NCI-H1417 treated with DMSO at 0.1 percent for 48 hours (cell line): ENCODE measurements around the gene CDCP1.

ENCODE experiments used
- DNase-seq: peaks from one replicate; lab custom pipeline; 2025; lab: John Stamatoyannopoulos, UW

Gene CDCP1, protein sequence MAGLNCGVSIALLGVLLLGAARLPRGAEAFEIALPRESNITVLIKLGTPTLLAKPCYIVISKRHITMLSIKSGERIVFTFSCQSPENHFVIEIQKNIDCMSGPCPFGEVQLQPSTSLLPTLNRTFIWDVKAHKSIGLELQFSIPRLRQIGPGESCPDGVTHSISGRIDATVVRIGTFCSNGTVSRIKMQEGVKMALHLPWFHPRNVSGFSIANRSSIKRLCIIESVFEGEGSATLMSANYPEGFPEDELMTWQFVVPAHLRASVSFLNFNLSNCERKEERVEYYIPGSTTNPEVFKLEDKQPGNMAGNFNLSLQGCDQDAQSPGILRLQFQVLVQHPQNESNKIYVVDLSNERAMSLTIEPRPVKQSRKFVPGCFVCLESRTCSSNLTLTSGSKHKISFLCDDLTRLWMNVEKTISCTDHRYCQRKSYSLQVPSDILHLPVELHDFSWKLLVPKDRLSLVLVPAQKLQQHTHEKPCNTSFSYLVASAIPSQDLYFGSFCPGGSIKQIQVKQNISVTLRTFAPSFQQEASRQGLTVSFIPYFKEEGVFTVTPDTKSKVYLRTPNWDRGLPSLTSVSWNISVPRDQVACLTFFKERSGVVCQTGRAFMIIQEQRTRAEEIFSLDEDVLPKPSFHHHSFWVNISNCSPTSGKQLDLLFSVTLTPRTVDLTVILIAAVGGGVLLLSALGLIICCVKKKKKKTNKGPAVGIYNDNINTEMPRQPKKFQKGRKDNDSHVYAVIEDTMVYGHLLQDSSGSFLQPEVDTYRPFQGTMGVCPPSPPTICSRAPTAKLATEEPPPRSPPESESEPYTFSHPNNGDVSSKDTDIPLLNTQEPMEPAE

DNA sequence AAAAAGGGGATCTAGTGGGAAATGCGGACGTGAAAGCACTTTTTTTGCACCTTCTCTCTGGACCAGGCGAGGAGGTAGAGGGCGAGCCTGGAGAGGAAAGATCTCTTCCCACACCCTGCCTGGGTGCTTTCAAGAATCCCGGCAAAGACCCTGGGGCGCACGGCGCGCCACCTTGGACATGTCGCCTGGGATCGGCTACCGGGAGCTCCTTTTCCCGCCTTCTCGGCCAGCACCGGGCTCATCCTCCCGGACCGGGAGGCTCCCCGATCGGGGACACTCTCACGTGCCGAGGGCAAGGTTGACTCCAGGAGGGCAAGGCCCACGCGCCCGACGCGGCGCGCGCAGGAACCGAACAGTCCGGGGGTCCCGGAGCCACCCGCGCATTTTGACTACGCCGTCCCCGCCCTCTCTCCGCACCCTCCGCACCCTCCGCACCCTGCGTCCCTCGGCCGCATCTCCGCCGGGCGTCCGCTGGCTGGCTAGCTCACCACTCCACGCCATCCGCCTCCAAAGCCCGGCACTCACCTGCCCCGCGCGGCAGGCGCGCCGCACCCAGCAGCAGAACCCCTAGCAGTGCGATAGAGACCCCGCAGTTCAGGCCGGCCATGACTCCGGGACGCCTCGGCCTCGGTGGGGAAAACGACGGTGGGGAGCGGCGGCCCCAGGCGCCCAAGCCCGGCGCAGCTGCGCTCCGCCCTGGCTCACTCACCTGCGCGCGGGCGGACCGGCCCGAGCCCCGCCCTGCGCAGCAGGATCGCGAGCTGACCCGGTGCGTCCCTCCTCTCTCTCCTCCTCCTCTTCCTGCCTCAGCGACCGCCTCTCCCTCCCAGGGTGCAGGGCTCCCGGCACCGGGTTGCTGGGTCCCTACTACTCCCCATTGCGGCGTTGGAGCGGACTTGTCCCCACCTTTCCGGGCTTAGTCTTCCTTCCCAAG, at the start of gene CDCP1:
CDCP1 (minus strand) TSS at position 698 of the 934 bp plus-strand sequence; CDS start at position 607, 91 bp downstream.
- no peak for DNase-seq

DNA sequence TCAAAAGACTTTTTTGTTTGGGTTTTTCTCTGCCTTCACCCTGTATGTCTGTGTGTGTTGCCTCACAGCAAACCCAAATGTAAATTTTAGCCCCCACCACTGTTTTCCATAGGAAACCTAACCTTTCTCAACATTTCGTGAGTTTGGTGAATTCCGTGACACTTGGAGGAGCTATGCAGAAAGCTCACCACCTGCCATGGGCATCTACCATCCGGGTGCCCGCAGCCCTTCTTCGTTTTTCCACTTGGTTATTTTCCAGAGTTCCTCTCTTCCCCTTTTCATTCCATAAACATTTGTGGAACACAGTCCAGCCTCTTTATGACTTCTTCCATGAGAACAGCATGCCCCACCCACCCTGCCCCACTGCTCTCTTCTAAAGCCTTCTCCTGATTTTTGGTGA, 48.6 kb upstream of the CDCP1 start:
- DNase-seq = no peak

DNA sequence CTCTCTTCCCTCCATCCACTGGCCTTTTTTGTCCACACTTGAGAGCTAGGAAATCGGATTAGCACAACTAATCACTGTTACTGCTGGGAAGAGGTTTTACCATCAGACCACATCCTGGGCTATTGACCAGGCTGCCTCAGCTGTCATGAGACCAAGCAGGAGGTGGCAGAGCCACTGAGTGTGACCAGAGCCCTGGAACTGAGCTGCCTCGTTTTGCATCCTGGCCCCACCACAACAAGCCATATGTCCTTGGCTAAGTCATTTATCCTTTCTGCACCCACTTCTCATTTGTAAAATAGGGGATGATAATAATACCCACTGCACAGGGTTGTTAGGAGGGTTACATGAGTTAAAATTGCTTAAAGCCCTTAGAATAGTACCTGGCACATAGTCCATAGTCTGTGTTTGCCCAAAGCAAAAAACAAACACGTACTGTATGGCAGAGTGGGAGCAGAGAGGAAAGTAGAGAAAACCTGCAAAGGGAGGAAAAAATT, 45.8 kb upstream of the CDCP1 start:
- DNase-seq = no peak

DNA sequence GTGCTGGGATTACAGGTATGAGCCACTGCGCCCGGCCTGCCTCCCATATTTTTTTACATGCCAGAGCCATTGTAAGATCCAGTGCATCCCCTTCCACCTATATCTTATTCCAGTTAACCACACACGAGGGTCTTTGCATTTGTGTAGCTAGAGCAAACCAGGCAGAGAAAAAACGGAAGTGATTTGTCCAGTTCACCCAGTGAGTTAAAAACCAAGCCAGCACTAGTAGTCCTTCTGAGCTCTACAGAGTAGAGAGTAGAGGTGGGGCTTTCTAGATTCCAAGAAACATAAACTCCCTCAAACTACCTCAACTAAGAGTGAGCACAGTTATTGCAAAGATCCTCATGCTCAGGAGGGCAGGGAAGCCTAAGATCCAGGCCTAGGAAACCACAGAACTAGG, 45.2 kb upstream of the CDCP1 start:
- no peak for DNase-seq

DNA sequence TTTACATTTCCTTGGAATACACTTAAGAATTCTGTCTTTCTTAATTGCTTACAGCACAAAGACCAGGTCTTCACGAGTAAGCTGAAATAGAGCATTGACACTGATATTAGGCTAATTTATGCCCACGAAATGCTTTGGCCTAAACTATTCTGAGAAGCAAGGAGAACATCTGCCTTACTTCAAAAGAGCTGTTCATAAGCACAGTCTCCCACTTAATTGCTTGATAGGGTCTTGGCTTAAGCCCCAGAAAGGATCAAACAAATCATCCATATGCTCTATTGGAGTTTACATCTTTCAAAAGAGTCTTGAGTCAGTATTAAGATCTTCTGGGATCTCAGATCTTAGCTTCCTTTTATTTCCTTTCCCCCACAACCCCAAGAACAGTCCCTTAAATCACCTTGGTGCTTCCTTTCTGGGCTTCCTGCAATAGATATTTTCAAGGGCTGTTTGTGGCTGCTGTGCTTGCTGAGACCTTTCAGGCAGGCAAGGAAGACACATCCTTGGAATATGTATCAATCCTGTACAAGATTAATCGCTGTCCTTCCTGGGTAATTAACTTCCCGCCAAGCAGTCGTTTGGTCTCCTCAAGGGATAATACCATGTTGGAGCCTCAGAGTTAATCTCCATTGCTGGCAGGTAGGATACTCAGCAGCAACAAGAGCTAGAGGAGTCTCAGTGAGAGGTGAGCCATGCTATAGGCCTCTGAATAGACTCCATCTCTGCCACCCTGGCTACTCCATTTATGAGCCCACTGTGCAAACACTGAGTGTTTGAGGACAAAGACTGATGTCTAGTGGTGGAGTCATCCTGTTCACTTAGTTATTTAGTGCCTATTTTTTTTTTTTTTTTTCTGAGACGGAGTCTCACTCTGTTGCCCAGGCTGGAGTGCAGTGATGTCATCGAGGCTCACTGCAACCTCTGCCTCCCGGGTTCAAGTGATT, 42.8 kb upstream of the CDCP1 start:
- no peak for DNase-seq

DNA sequence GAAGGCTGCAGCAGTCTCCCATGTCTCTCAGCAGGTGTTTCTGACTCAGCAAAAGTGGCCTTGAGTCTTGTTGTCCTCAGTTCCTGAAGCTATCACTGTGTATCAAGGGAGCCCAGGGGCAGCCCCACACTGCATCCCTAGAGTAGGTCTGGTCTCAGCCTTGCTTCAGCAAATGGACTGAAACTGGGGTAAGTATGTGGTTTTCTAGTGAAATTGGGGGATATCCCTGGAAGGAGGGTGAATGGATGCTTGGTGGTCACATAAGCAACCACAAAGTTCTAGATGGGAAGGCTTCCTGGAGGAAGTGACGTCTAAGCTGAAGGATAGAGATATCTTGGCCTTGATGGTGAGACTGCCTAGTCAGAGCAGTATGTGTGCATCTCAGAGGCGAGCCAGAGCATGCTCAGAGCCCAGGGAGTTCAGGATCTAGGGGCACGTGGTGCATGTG, 41.5 kb upstream of the CDCP1 start:
- DNase-seq = no peak

DNA sequence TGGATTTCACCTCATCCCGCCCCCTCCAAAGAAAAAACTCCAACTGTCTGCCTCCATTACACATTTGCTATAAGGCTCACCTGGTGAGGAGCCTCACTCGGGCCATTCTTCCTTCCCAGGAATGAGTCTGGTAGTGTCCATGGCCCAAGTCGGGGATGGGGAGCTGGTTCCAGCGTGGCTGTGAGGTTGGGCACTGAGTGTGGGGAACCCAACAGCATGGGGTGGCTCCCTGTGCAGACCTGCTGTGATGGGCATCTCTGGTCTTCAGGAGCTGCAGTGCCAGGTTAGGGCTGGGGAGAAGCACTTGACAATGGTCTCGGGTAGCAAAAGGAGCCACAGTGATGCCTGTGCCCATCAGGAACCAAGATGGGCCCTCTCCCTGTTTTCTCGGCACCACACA, 40.7 kb upstream of the CDCP1 start:
- no peak for DNase-seq

DNA sequence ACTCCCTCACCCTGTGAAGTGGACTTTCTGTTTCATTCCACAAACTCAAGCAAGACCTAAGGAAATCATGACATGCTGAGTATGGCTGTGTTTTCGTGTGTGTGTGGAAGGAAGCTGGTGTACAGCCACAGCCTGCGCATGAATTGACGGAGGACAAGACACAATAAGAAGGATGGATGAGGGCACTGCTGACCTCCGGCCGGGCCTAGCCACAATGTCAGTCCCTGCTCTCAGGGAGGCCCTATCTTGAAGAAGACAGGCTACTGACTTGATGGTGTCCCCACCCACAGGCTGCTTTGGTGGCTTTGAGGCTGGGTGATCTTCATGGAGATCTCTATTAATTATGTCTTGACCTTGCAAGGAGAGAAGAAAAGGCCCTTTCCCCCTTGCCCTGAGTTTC, 39.3 kb upstream of the CDCP1 start:
- DNase-seq = no peak

DNA sequence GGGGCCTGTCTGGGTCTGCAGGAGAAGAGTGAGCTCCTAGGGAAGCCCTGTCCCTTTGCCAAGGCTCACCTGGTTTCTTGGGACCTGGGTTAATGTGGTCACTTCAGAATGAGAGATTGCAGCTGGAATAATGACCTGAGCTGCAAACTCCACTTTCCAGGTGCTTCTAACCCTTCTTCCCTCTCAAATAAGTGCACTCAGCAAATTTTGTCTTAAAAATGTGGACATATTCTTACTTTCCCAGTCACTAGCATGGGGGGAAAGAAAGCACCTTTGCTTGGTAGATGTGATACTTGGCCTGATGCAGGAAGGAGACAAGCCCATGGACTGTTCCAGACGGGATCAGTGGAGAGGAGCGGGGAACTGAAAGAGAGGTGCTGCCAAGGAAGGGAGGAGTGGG, 38.9 kb upstream of the CDCP1 start:
- no peak for DNase-seq

DNA sequence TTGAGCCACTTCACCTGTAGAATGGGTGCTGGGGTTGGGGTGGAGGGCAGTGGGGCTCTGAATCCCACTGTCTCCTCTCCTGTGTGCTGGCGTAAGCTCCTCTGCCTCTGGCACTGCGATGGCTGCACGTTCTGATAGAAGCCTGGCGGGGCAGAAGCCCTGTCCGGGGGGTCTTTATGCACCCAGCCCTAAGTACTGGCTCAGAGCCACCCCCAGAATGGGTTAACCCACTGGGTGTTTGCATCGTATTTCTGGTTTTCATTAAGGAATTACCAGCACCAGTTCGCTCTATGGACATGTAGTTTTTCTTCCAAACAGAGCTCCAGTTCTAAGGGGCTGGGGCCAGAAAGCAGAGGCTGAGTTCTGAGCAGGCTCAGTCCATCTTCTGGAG, 37.7 kb upstream of the CDCP1 start:
- no peak for DNase-seq

DNA sequence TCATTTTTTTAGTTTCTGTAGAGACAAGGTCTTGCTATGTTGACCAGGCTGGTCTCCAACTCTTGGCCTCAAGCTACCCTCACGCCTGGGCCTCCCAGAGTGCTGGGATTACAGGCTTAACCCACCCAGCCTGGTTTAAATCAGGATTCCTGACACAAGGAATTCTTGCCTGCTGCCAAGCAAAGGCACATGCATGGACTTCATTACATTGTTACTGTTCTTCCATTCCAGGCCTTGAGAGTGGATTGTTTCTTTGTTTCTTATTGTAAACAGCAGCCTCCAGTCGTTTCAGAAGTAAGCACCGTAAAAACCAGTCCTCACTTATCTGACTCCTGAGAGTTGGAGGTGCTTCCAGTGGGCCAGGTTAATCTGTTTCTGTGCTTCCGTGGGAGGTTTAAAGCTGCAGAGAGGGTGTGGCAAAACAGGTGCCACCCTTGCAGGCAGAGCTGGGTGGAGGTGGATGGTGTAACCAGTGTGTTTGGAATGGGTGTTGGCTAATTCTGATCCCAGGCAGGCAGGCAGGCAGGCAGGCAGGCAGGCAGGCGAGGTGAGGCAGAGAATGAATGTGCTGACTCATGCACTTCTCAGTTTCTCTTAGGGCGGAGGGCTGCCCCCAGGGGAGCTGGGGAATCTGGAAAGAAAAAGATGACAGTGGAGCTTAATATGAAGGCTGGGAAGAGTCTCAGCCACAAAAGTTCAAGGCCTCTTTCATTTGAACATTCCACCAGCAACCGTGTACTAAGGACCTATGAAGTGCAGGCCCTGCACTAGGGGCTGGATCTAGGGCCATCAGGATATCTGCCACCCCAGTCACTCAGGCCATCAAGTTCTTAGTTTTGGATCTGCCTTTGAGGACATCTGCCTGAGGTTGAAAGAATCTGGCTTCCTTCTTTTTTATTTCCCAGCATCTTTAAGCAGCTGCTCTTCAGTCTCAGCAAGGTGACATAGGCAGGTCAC, 37.0 kb upstream of the CDCP1 start:
- DNase-seq = no peak

DNA sequence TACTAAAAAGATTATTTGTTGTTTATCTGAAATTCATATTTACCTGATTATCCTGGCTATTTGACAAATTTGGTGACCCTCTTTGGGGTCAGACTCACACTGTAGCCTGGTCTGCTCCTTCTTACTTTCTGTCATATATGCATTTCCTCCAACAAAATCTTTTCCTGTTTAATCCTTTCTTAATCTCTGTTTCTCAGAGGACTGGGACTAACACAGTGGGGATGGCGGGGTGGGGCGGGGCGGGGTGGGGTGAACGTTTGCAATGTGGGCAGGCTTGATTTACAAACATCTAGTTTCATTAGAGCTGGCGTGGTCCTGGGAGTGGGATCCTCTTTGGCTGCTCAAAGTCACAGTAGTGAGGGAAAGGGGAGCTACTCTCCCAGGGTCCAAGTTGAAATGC, 35.3 kb upstream of the CDCP1 start:
- DNase-seq = no peak

DNA sequence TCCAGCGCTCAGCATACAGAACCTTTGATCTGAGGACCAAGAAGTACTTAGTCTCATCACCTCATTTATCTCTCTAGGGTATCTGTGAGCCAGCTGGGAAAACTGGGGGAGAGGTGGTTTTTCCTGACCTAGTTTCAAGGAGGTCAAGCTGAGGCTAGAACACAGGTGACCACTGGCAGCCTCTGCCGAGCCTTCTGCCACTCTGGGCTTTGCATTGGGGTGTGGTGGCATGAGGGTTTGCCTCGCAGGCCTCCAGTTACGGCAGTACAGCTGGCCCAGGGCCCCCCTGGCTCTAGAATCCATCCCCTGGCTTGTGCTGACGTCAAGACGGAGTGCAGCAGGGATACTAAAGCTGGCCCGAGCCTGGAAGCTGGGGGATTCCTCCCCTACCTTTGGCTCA, 34.7 kb upstream of the CDCP1 start:
- no peak for DNase-seq

DNA sequence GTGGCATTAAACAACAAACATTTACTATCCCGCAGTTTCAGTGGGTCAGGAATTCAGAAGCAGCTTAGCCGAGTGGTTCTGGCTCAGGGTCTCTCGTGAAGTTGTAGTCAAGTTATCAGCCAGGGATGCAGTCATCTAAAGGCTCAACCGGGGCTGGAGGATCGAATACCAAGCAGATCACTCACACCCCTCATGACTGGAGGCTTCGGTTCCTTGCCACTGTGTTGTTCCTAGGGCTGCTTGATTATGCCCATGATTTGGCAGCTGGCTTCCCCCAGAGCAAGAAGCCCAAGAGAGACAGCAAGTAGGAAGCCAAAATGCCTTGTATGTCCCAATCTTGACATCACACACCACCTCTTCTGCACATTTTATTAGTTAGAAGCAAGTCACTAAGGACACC, 33.9 kb upstream of the CDCP1 start:
- DNase-seq = no peak

DNA sequence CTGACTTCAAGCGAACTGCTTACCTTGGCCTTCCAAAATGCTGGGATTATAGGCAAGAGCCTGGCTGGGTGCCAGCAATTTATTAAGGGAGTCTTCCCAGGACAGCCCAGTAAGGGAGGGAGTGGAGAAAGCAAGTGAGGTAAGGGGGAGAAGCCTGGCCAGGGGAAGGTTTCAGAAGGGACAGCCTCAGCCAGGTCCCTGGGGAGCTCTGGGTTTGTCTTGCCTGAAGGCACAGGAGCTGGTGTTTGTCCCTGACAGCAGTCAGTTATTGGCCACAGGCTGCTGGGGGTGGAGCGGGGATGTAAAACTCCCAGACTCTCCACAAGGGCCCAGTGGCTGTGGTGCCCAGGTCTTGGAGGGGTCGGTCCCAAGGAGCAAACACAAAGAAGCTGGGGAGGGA, 33.0 kb upstream of the CDCP1 start:
- no peak for DNase-seq

DNA sequence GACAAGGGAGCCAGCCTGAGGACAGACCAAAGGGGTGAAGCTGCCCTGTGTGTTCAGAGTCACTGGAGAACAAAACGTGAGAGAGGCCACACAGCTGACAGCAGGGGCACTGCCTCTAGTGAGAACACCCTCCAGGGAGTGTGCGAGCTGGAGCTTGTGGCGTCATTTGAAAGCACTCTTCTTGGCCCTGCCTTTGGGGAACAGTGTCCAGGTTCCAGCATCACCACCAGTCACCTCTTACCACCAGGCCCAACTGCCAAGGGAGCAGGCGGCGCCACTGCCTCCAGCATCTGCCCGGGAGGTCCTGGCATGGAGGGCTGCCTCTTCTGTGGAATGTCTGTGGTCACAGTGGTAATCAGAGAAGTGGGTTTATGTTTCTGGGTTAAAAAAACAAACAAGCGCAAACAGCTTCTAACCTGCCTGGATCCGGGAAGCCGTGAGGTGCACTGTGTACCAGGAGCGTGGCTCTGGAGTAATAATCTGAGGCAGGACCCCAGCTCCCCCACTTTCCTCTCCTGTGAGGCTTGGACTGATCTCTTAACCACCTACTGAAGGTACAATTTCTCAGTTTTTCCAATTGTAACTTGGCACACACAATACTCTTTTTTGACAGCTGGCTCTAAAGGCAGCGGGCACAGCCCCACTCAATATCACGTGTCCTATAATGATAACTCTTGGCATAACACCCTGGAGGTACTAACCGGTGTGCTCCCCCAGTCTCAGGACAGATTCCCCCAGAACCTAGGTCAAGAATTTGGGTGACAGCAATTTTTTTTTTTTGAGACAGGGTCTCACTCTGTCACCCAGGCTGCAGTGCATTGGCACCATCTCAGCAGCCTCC, 32.2 kb upstream of the CDCP1 start:
- DNase-seq = no peak

DNA sequence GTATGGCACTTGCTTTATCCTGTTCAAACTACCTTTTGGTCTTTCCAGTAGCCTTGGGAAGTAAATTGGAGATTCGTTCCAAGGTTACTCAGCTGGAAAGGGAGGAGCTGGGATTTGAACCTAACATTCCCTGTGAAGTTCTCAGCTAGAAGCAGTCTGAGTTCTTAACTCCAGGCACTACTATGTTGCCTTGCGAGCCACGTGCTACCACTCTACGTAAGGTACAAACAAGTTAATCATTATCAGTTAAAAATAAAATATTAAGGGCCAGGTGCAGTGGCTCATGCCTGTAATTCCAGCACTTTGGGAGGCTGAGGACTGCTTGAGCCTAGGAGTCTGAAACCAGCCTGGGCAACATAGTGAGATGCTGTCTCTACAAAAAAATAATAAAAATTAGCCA, 30.7 kb upstream of the CDCP1 start:
- DNase-seq = no peak

DNA sequence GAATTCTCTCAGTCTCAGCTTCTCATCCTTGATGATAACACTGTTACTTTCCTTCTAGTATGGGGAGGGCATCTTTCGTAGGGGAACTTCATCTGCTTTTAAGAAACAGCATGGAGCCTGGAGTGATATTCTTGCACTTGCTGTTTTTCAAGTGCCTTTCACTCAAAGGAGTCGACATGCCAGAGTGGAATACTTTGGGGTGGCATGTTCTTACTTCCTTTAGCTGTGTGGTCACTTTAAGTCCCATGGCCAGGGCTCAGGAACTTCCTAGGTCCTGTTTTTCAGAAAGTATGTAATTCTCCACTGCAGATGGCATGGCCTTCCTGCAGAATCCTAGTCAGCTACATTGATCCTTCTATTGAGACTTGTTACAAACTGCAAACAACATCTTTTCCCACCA, 28.1 kb upstream of the CDCP1 start:
- DNase-seq = no peak

DNA sequence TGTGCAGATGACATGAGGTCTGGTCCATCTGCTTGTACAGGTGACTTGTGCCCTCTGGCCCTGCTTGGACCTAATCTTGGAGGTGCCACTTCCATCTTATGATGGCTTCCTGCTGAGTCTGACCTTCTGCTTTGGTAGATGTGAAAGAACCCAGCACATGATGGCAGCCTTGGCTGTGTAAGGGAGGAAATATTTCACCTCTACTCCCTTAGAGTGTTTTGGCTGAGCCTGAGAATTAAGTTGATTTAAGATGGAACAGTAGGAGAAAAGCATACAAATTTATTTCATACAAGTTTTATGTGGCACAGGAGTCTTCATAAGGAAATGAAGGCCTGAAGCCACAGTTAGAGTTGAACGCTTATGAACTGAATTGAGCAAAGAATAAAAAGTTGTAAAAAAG, 27.6 kb upstream of the CDCP1 start:
- no peak for DNase-seq
